Body of pancreas (tissue), 4 donors: ENCODE measurements around the gene ZC3H7B.

Source experiments
- POLR2A ChIP-seq, 3 donors: fragments of 450-650 bp; IDR thresholded peaks; one replicate each; pipeline ENCODE4 v1.6.1; 2016; ENCODE audit warnings: antibody characterized with exemption in 3 of 3, mild to moderate bottlenecking in 2 of 3
- TF ChIP-seq, protein P1 (sequence below), 7 experiments: fragments of 450-650 bp in 4 of 7; fragments of 200-600 bp in 3 of 7; sonication (generic) in 3 of 7; IDR thresholded peaks; one replicate each; pipeline ENCODE4 v1.5.1; 2016 to 2019; ENCODE audit warnings: antibody characterized with exemption in 7 of 7

DNA sequence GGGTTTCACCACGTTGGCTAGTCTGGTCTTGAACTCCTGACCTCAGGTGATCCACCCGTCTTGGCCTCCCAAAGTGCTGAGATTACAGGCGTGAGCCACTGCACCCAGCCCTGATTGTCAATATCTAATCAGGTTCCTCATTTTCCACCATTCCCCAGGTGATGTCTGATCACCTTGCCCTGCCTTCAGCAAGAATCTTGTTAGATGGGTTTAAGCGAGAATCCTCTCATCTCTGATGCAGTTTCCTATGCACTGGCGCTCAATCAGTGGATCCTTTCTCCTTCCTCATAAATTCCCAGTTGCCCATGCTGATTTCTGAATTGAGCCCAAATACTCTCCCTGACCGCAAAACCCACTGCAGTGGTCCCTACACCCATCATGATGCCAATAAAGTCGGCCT lies 664 bp upstream of the ZC3H7B start:
- TF ChIP-seq, protein P1, sequence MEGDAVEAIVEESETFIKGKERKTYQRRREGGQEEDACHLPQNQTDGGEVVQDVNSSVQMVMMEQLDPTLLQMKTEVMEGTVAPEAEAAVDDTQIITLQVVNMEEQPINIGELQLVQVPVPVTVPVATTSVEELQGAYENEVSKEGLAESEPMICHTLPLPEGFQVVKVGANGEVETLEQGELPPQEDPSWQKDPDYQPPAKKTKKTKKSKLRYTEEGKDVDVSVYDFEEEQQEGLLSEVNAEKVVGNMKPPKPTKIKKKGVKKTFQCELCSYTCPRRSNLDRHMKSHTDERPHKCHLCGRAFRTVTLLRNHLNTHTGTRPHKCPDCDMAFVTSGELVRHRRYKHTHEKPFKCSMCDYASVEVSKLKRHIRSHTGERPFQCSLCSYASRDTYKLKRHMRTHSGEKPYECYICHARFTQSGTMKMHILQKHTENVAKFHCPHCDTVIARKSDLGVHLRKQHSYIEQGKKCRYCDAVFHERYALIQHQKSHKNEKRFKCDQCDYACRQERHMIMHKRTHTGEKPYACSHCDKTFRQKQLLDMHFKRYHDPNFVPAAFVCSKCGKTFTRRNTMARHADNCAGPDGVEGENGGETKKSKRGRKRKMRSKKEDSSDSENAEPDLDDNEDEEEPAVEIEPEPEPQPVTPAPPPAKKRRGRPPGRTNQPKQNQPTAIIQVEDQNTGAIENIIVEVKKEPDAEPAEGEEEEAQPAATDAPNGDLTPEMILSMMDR (IDR thresholded peaks at IDR 0.05) = no peak
- no peak for TF ChIP-seq POLR2A (IDR thresholded peaks at IDR 0.05)
